ENCODE data around the gene ARPC4.
"Not testable (repeated sequence)": the region's sequence is repeated elsewhere in the genome, so short reads cannot be mapped to it uniquely, and the experiment has no call there.

Gene ARPC4

DNA sequence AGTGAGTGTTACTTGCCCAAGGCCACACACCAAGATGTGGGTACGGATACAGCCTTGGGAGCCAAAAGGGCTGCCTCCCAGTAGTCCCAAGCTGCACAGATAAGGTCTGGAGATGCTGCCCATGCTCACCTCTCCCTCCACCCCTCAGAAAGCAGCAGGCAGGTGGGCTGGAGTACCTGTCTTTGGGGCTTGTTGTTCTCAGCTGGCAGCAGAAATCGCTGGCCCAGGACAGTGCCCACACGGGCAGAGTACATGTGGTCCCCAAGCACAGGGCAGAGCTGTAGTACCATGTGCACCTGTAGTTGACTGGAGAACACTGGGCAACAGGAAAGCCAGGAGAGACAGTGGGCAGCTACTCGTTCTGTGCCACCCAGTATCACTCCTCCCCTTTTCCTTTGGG lies 46.0 kb downstream of the ARPC4 start:
- TF ChIP-seq, protein P1, sequence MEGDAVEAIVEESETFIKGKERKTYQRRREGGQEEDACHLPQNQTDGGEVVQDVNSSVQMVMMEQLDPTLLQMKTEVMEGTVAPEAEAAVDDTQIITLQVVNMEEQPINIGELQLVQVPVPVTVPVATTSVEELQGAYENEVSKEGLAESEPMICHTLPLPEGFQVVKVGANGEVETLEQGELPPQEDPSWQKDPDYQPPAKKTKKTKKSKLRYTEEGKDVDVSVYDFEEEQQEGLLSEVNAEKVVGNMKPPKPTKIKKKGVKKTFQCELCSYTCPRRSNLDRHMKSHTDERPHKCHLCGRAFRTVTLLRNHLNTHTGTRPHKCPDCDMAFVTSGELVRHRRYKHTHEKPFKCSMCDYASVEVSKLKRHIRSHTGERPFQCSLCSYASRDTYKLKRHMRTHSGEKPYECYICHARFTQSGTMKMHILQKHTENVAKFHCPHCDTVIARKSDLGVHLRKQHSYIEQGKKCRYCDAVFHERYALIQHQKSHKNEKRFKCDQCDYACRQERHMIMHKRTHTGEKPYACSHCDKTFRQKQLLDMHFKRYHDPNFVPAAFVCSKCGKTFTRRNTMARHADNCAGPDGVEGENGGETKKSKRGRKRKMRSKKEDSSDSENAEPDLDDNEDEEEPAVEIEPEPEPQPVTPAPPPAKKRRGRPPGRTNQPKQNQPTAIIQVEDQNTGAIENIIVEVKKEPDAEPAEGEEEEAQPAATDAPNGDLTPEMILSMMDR (IDR thresholded peaks at IDR 0.05; ENCODE audit: low read depth, low read length, missing control alignments), result no peak
- Histone ChIP-seq H3K27ac (no peak overlapping the region), H3K36me3 (replicated peaks) (peaks cover 25% of the 10 kb centered on the region), H3K27me3 (replicated peaks) (no peaks in the 10 kb centered on the region), H3K4me3 (ENCODE audit: low read depth, low read length) (no peak overlapping the region)
- no peak for DNase-seq
- in situ Hi-C loops (cut with HindIII; ENCODE audit: low pct_ligation_motif_present, low sequenced_read_pairs), result no loop called here

DNA sequence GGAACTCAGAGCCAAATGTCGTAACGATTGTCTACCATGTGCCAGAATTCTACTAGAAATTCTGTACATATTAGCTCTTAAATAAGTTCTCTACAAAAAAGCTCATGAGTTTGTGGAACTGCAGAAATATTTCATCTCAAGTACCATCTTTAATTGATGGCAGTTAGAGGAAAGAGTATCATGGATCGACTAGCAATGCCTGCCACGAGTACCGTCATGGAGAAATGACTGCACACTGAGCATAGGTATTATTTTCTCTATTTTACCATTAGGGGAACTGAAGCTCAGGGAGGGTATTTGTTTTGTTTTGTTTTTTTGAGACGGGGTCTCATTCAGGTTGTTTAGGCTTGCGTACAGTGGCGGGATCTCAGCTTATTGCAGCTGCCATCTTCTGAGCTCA lies 48.1 kb downstream of the ARPC4 start:
- Histone ChIP-seq H3K27ac (no peak overlapping the region), H3K27me3 (replicated peaks) (no peaks in the 10 kb centered on the region), H3K36me3 (replicated peaks) (peaks cover 17% of the 10 kb centered on the region), H3K4me3 (ENCODE audit: low read depth, low read length) (no peak overlapping the region)
- no peak for DNase-seq
- TF ChIP-seq, protein P1 (IDR thresholded peaks at IDR 0.05; ENCODE audit: low read depth, low read length, missing control alignments), result no peak
- in situ Hi-C loops (cut with HindIII; ENCODE audit: low pct_ligation_motif_present, low sequenced_read_pairs), result no loop called here

DNA sequence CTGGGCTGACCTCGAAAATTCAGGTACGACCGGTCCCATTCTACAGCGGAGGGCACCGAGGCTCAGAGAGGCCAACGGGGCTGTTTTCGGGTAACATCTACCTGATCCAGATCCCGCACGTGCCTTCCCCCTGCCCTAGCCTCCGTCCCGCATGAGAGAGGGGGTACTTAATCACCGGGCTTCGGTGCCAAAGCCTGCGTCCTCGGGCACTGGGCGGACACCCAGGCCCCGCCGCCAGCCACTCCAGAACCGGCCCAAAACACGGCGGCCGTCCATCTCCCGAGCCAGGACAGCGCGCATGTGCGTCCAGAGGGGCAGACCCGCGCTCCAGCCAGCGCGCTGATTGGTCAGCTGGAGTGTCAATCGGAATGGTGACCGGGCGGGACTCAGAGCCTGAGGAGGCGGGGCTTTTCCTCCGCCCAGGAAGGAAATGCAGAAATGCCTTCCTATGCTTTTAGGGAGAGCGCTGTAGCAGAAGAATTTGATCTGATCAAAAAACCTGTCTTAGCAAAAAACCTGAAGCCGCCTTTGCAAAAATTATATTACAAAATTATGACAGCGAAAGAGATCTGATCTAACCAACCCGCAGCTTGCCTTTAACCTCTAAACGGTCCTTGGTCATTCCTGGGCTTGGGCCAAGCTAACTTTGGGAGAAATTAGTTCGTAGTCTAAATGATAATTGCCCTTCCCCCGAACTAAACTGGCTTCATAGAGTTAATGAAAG lies 51.0 kb downstream of the ARPC4 start, which contains the start of gene RPUSD3:
TSS of gene RPUSD3 (minus strand) at position 294 of the 724 bp plus-strand sequence. CDS start at position 276, 18 bp downstream.
- DNase-seq, result peak; percentile 93
- H3K4me3 ChIP-seq (ENCODE audit: low read depth, low read length), result peak within 1 kb of the TSS; percentile 94
- H3K27me3 ChIP-seq (replicated peaks), result no peaks in the 10 kb centered on the region
- in situ Hi-C loops (cut with HindIII; ENCODE audit: low pct_ligation_motif_present, low sequenced_read_pairs), result no loop called here
- TF ChIP-seq, protein P1 (IDR thresholded peaks at IDR 0.05; ENCODE audit: low read depth, low read length, missing control alignments), result no peak
- peaks cover 11% of the 10 kb centered on the region for H3K36me3 ChIP-seq (replicated peaks)
- no peak within 1 kb of the TSS for H3K27ac ChIP-seq

DNA sequence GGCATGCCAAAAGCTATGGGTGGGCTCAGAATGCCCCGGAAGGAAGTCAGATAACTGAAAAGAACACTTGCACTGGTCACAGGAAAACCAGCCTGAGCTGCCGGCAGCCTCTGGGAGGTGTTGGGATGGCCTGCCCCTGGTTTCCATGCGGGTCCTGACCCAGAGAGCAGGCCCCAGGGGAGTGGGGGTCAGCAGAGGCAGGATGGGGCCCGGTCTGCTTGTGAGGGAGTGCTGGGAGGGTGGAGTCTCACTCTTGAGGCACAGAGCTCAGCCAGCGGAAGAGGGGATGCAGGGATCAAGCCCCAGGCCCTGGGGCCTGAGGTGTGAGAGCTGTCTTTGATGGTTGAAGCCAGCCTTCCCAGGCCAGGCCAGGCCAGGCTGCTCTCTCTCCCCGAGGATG lies 53.3 kb downstream of the ARPC4 start:
- Histone ChIP-seq H3K4me3 (ENCODE audit: low read depth, low read length) (no peak overlapping the region), H3K36me3 (replicated peaks) (peaks cover 5% of the 10 kb centered on the region), H3K27me3 (replicated peaks) (no peaks in the 10 kb centered on the region), H3K27ac (no peak overlapping the region)
- TF ChIP-seq, protein P1 (IDR thresholded peaks at IDR 0.05; ENCODE audit: low read depth, low read length, missing control alignments), result no peak
- in situ Hi-C loops (cut with HindIII; ENCODE audit: low pct_ligation_motif_present, low sequenced_read_pairs), result no loop called here
- DNase-seq, result no peak

DNA sequence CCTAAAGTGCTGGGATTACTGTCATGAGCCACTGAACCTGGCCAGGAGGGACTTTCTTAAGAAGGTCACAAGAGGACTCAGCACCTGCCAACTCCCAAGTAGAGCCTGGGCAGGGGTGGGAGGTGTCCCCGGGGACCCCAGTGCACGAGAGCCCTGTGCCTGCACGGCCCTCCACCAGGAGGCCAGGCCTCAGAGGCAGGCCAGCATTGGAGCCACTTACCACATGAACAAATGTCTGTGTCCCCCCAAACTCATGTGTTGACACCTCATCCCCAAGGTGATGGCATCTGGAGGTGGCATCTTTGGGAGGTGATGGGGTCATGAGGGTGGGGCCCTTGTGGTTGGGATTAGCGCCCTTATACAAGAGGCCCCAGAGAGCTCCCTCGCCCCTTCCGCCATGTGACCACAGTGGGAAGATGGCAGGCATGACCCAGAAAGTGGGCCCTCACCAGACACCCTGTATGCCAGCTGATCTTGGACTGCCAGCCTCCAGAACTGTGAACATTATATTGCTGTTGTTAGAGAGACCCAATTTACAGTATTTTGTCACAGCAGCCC lies 54.1 kb downstream of the ARPC4 start:
- no peak for DNase-seq
- in situ Hi-C loops (cut with HindIII; ENCODE audit: low pct_ligation_motif_present, low sequenced_read_pairs), result no loop called here
- no peak overlapping the region for H3K4me3 ChIP-seq (ENCODE audit: low read depth, low read length)
- H3K36me3 ChIP-seq (replicated peaks), result no peaks in the 10 kb centered on the region
- no peak overlapping the region for H3K27ac ChIP-seq
- TF ChIP-seq, protein P1 (IDR thresholded peaks at IDR 0.05; ENCODE audit: low read depth, low read length, missing control alignments), result no peak
- H3K27me3 ChIP-seq (replicated peaks), result no peaks in the 10 kb centered on the region

DNA sequence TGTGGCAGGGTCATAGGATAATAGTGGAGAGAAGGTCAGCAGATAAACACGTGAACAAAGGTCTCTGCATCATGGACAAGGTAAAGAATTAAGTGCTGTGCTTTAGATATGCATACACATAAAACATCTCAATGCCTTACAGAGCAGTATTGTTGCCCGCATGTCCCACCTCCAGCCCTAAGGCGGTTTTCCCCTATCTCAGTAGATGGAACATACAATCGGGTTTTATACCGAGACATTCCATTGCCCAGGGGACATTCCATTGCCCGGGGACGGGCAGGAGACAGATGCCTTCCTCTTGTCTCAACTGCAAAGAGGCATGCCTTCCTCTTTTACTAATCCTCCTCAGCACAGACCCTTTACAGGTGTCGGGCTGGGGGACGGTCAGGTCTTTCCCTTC lies 55.0 kb downstream of the ARPC4 start:
- H3K27me3 ChIP-seq (replicated peaks); H3K27ac ChIP-seq; in situ Hi-C loops (cut with HindIII; ENCODE audit: low pct_ligation_motif_present, low sequenced_read_pairs); H3K36me3 ChIP-seq (replicated peaks); DNase-seq; H3K4me3 ChIP-seq (ENCODE audit: low read depth, low read length): not testable (repeated sequence)
